HEK293 (cell line): ENCODE data around the gene RTN1.

ENCODE experiments used
- CTCF ChIA-PET: fragments of 350-600 bp; formaldehyde crosslinking; extraction: SDS; loops from one replicate; lab custom pipeline; 2021; ENCODE audit warnings: antibody characterized with exemption; lab: Yijun Ruan, JAX
- POLR2A ChIA-PET: fragments of 300-600 bp; formaldehyde crosslinking; extraction: SDS; loops from one replicate; lab custom pipeline; 2020; ENCODE audit warnings: antibody characterized with exemption, inconsistent platforms; lab: Yijun Ruan, JAX
- H3K27ac ChIP-seq: fragments of 200-500 bp; sonication (Bioruptor generic); 2 replicates; pipeline ENCODE4 v1.5.1; 2014; ENCODE audit warnings: low read depth, low read length, control low read depth, inconsistent platforms; ENCODE audit errors: extremely low read depth
- H3K36me3 ChIP-seq, 2 experiments: fragments of 200-500 bp in 1 of 2; sonication (Bioruptor generic) in 1 of 2; 1 replicate in 1 of 2; 2 replicates in 1 of 2; pipeline ENCODE4 v1.5.1; 2014 to 2017; ENCODE audit warnings: inconsistent platforms in 2 of 2, low read length in 2 of 2; ENCODE audit not compliant: control insufficient read depth in 2 of 2, insufficient read depth in 1 of 2
- H3K4me1 ChIP-seq: fragments of 200-500 bp; sonication (Bioruptor generic); 2 replicates; pipeline ENCODE4 v1.5.1; 2014; ENCODE audit warnings: mild to moderate bottlenecking, low read length, inconsistent platforms; ENCODE audit not compliant: control insufficient read depth, insufficient read depth
- H3K4me3 ChIP-seq: 2 replicates; pipeline ENCODE4 v1.5.1; 2011; ENCODE audit warnings: low read depth, mild to moderate bottlenecking, control low read depth, low read length, moderate library complexity
- H3K9me3 ChIP-seq: fragments of 200-500 bp; sonication (Bioruptor generic); 2 replicates; pipeline ENCODE4 v1.5.1; 2014; ENCODE audit warnings: low read depth, low read length, inconsistent platforms; ENCODE audit not compliant: control insufficient read depth, insufficient read depth
- BCL11B ChIP-seq: fragments of 450-650 bp; formaldehyde crosslinking; IDR thresholded peaks from 2 replicates; pipeline ENCODE4 v1.5.1; 2016; ENCODE audit warnings: low read depth, missing biosample characterization, missing genetic modification characterization
- CTCF ChIP-seq: fragments of 450-650 bp; formaldehyde crosslinking; IDR thresholded peaks from 2 replicates; pipeline ENCODE4 v1.5.1; 2016; ENCODE audit warnings: missing biosample characterization, missing genetic modification characterization
- FEZF1 ChIP-seq: fragments of 450-650 bp; formaldehyde crosslinking; IDR thresholded peaks from 2 replicates; pipeline ENCODE4 v1.5.1; 2016; ENCODE audit warnings: missing biosample characterization, missing genetic modification characterization
- GLI2 ChIP-seq: fragments of 450-650 bp; formaldehyde crosslinking; IDR thresholded peaks from 2 replicates; pipeline ENCODE4; 2017; ENCODE audit warnings: missing biosample characterization, missing genetic modification characterization, low read depth, borderline replicate concordance
- GLIS2 ChIP-seq: fragments of 450-650 bp; formaldehyde crosslinking; IDR thresholded peaks from 2 replicates; pipeline ENCODE4 v1.5.1; 2016; ENCODE audit warnings: missing biosample characterization, missing genetic modification characterization
- KLF10 ChIP-seq: fragments of 450-650 bp; IDR thresholded peaks from 2 replicates; pipeline ENCODE4 v1.5.1; 2018; ENCODE audit warnings: missing biosample characterization, mild to moderate bottlenecking, missing genetic modification characterization
- KLF9 ChIP-seq: fragments of 450-650 bp; formaldehyde crosslinking; IDR thresholded peaks from 2 replicates; pipeline ENCODE4 v1.5.1; 2016; ENCODE audit warnings: missing biosample characterization, missing genetic modification characterization, low read depth
- OSR2 ChIP-seq: fragments of 450-650 bp; formaldehyde crosslinking; IDR thresholded peaks from 2 replicates; pipeline ENCODE4 v1.5.1; 2016; ENCODE audit warnings: missing biosample characterization, missing genetic modification characterization
- PATZ1 ChIP-seq: fragments of 450-650 bp; formaldehyde crosslinking; IDR thresholded peaks from 2 replicates; pipeline ENCODE4 v1.5.1; 2016; ENCODE audit warnings: missing biosample characterization, missing genetic modification characterization
- PRDM2 ChIP-seq: fragments of 450-650 bp; formaldehyde crosslinking; IDR thresholded peaks from 2 replicates; pipeline ENCODE4 v1.5.1; 2016; ENCODE audit warnings: missing biosample characterization, missing genetic modification characterization, borderline replicate concordance
- SCRT1 ChIP-seq: fragments of 450-650 bp; formaldehyde crosslinking; IDR thresholded peaks from 2 replicates; pipeline ENCODE4 v1.5.1; 2016; ENCODE audit warnings: missing biosample characterization, missing genetic modification characterization, borderline replicate concordance
- ZBTB7A ChIP-seq: fragments of 450-650 bp; formaldehyde crosslinking; IDR thresholded peaks from 2 replicates; pipeline ENCODE4 v1.5.1; 2016; ENCODE audit warnings: low read depth, missing biosample characterization, missing genetic modification characterization
- ZNF10 ChIP-seq: fragments of 450-650 bp; formaldehyde crosslinking; IDR thresholded peaks from 2 replicates; pipeline ENCODE4 v1.5.1; 2017; ENCODE audit warnings: missing biosample characterization, missing genetic modification characterization
- ZNF266 ChIP-seq: fragments of 450-650 bp; formaldehyde crosslinking; IDR thresholded peaks from 2 replicates; pipeline ENCODE4 v1.5.1; 2016; ENCODE audit warnings: missing biosample characterization, missing genetic modification characterization, low read depth
- ZNF341 ChIP-seq: fragments of 450-650 bp; formaldehyde crosslinking; IDR thresholded peaks from 2 replicates; pipeline ENCODE4; 2016; ENCODE audit warnings: low read depth, missing biosample characterization, missing genetic modification characterization
- ZNF548 ChIP-seq: fragments of 450-650 bp; formaldehyde crosslinking; IDR thresholded peaks from 2 replicates; pipeline ENCODE4 v1.5.1; 2016; ENCODE audit warnings: missing biosample characterization, missing genetic modification characterization
- ZNF624 ChIP-seq: fragments of 450-650 bp; formaldehyde crosslinking; IDR thresholded peaks from 2 replicates; pipeline ENCODE4 v1.5.1; 2017; ENCODE audit warnings: missing biosample characterization, missing genetic modification characterization
- ZNF664 ChIP-seq: fragments of 450-650 bp; formaldehyde crosslinking; IDR thresholded peaks from 2 replicates; pipeline ENCODE4 v1.5.1; 2016; ENCODE audit warnings: missing biosample characterization, missing genetic modification characterization
- ZNF837 ChIP-seq: fragments of 450-650 bp; formaldehyde crosslinking; IDR thresholded peaks from 2 replicates; pipeline ENCODE4 v1.5.1; 2016; ENCODE audit warnings: missing biosample characterization, missing genetic modification characterization
- ZSCAN30 ChIP-seq: fragments of 450-650 bp; IDR thresholded peaks from 2 replicates; pipeline ENCODE4 v1.5.1; 2018; ENCODE audit warnings: missing biosample characterization, mild to moderate bottlenecking, missing genetic modification characterization, moderate library complexity
- TF ChIP-seq, protein P1 (sequence below): fragments of 450-650 bp; formaldehyde crosslinking; IDR thresholded peaks from 2 replicates; pipeline ENCODE4 v1.5.1; 2016; ENCODE audit warnings: missing biosample characterization, missing genetic modification characterization

The RTN1 gene

DNA sequence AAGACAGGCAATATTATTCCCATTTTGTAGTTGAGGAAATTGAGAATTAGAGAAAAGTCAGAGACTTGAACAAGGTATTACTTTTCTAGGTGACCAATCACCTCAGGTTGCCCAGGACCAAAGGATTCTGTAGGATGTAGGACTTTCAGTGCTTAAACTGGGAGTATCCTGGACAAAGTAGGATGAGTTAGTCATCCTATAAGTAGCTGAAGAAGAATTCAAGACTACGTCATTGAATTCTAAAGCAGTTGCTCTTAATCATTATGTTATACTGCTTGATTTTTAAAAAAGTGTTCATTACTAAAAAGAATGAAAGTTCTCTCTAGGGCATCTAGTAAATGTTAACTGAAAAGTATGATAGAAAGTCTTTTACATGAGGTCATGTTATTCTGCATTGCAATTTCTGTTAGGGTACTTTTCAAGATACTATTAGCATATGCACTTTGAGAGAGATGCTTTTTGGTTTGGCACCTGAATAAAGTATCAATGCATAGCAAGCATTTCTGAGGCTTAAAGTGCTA is 101.7 kb downstream of the RTN1 start (continued):
- TF ChIP-seq CTCF (tag by site-specific recombination): no peak
- no peak for TF ChIP-seq GLI2
- no peak for TF ChIP-seq KLF10 (tag by site-specific recombination)
- TF ChIP-seq FEZF1 (tag by site-specific recombination): no peak
- no peak for TF ChIP-seq ZNF624
- no peak for TF ChIP-seq ZNF664 (tag by site-specific recombination)
- TF ChIP-seq, protein P1, sequence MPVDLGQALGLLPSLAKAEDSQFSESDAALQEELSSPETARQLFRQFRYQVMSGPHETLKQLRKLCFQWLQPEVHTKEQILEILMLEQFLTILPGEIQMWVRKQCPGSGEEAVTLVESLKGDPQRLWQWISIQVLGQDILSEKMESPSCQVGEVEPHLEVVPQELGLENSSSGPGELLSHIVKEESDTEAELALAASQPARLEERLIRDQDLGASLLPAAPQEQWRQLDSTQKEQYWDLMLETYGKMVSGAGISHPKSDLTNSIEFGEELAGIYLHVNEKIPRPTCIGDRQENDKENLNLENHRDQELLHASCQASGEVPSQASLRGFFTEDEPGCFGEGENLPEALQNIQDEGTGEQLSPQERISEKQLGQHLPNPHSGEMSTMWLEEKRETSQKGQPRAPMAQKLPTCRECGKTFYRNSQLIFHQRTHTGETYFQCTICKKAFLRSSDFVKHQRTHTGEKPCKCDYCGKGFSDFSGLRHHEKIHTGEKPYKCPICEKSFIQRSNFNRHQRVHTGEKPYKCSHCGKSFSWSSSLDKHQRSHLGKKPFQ (tag by site-specific recombination): no peak
- TF ChIP-seq ZNF341 (tag by site-specific recombination): no peak
- TF ChIP-seq, all 188 proteins: peak for 0

DNA sequence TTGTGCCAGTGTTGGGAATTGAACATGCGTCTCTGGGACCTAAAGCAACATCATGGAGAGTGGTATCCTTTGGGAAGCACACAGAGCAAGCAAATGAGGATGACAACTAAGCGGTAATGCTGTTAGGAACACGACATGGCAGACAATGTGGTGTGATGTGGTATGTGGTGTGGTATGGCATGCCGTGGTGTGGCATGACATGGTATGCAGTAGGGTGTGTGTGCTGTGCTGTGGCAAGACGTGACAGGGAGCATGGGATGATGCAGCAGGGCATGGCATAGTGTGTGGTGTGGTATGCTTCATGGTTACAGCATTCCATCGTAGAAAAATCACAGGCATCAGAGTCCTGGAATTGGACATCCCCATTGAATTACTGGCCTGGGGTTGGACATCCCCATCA is 108.7 kb downstream of the RTN1 start:
- ChIA-PET POLR2A (no interaction called here), CTCF (no interaction called here)
- no peak overlapping the region for H3K27ac ChIP-seq
- no peaks in the 10 kb centered on the region for H3K36me3 ChIP-seq
- H3K4me1 ChIP-seq: no peaks in the 10 kb centered on the region
- no peak overlapping the region for H3K4me3 ChIP-seq
- H3K9me3 ChIP-seq: no peaks in the 10 kb centered on the region
- TF ChIP-seq ZSCAN30 (tag by site-specific recombination) (no peak), GLIS2 (tag by site-specific recombination) (no peak), SCRT1 (tag by site-specific recombination) (no peak), ZBTB7A (tag by site-specific recombination) (no peak), ZNF10 (tag by site-specific recombination) (no peak), PATZ1 (no peak), KLF9 (tag by site-specific recombination) (no peak), OSR2 (no peak), ZNF837 (tag by site-specific recombination) (no peak), ZNF266 (tag by site-specific recombination) (no peak), ZNF548 (tag by site-specific recombination) (no peak), PRDM2 (tag by site-specific recombination) (no peak), BCL11B (tag by site-specific recombination) (no peak)
